CD4-positive, alpha-beta T cell treated with Interleukin-15 for 4 hours (primary cell): Measurements from ENCODE around the gene INTS7.

Experiments used
- DNase-seq: peaks from one replicate; pipeline ENCODE4 v3.0.0-alpha.2; 2020; ENCODE audit warnings: low spot score

The INTS7 gene

DNA sequence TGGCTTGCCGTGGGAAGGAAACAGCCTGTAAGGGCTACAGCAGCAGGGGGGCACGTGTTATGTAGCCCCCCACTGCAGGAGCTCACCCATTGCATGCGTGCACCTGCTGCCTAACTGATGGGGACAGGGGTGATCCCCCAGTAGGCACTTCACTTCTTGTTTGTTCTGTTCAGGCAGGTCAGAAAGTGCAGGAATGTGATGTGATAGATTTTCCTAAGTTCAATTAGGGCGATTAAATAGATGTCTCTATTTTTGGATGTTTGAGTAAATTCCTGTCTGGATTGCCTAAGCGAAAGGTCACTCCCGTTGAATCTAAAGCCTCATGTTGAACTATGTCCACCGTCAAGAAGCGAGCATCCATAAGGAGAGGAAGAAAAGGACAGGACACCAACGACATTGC lies 126.0 kb downstream of the INTS7 start:
- no peak for DNase-seq

DNA sequence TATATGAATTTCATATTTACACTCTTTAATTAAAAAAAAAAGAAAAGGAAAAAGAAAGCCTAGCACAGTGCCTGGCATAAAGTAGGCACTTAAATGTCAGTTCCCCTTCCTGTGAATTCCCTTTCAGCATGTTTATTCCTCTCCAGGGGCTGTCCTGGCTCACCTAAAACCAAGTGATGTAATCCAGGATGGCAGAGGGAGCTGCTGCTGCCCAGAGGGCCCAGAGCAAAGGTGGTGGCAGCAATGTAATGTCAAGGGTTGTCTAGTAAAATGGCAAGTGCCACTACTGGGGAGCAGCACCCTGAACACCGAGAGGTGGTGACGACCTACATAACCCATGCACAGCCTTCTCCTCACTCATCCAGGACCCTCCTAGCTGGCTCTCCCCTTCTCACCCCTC lies 126.4 kb downstream of the INTS7 start:
- no peak for DNase-seq

DNA sequence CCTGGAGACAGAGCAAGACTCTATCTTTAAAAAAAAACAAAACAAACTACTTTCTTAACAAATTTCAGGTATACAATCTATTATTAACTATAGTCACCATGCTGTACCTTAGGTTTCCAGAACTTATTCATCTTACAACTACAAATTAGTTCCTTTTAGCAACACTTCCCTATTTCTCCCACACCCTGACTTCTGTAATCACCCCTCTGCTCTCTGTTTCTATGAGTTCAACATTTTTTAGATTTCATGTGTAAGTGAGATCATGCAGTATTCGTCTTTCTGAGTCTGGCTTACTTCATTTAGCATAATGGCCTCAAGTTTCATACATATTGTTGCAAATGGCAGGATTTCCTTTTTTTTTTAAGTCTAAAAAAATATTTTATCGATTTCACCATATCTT lies 126.9 kb downstream of the INTS7 start:
- DNase-seq = no peak

DNA sequence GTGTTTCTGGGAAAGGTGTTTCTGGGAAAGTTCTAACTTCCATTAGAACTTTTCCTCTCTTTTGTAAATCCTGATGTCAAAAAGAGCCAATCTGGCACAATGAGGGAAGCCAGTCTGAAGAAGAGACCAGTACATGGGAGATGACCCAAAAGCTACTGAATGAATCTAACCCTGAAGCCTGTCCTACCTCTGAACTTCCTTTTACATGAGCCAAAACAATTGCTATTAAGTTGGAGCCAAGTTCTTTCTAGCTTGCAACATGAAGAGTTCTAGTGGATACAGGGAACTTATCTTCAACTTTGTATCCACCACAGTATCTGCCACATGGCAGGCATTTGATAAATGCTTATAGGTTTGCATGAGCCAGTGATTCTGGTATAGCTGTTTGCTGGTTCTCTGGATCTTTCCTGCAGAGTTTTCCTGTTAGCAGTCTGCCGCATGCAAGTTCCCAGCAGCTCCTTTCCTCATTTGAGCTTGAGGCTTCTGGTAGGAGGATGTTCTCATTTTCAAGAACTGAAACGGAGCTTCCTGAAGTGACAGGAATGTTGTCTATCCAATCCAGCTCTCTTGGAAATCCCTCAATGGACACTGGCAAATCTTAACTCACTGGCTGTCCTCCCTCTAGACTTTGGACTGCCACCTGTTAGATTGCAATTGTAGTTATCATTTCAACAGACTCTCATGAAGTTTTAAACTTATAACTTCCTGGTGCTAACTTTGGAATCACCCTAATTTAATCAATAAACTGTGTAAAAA lies 131.7 kb downstream of the INTS7 start:
- DNase-seq = no peak

DNA sequence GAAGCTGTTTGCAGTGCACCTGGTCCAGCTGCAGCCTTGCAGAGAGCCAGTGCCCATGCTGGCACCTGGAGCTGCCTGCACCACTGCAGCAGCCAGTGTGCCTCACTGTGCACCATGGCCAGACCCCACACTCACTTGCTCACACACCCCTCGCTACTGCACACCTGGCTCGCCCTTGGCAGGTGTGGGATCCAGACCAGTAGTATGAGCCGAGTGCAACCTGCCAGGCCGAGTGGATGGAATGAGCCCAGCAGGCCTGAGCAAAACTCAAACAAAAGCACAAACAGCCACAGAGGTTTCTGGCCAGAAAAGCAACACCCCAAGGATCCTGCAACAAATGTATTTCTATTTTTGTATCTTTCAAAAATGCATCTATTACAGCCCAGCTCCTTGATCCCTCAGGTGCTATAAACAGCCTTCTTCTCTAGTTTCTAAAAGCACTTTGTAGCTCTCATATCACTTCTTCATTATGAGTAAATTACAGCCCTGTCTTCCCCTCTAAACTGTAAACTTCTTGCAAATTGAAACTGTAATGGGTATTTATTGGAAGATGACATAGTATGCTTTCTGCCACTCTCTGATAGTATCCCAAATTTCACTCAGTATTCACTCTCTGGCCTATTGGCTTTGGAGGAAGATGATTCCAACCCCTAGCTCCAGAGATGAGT lies 132.6 kb downstream of the INTS7 start:
- DNase-seq = no peak

DNA sequence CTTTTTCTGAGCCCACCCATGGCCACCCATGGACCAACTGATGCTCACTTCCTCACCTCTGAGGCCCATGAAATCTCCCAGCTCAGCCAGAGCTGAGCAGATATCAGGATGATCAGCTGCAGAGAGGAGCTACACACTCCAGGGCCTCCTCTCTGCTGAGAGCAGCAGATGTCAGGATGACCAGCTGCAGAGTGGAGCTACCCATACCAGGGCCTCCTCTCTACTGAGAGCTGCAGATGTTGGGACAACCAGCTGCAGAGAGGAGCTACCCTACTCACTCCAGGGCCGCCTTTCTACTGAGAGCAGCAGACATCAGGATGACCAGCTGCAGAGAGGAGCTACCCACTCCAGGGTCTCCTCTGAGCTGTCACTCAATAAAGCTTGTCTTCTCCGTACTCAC lies 133.4 kb downstream of the INTS7 start:
- DNase-seq = no peak

DNA sequence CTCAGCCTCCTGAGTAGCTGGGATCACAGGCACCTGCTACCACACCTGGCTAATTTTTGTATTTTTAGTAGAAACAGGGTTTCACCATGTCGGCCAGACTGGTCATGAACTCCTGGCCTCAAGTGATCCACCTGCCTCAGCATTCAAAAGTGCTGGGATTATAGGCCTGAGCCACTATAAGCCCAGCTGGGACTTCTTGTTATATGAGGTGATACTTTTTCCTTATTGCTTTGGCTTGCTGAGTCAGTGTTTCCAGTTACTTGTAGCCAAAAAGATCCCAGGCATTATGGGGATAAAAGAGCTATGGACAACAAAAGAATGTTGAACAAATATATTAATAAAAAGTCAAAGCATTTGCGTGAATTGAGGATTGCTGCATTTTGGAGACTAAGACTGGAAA lies 134.9 kb downstream of the INTS7 start:
- no peak for DNase-seq

DNA sequence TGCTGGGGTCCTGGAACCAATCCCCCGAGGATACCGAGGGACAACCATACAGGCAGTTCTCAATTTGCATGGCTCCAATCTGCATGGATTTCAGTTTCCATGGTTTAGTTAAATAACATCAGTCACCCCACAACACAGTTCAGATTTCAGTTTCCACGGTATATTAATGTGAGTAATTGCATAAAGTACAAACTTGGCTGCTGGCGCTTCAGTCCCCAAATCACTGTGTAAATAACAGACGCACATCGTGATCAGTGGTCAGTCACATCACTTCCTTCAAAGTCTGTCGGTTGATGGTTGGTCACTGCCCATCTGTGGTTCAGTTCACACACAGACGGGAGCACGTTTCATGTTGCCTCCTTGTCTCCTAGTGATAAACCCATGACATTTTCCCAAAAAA lies 138.4 kb downstream of the INTS7 start:
- DNase-seq = no peak

DNA sequence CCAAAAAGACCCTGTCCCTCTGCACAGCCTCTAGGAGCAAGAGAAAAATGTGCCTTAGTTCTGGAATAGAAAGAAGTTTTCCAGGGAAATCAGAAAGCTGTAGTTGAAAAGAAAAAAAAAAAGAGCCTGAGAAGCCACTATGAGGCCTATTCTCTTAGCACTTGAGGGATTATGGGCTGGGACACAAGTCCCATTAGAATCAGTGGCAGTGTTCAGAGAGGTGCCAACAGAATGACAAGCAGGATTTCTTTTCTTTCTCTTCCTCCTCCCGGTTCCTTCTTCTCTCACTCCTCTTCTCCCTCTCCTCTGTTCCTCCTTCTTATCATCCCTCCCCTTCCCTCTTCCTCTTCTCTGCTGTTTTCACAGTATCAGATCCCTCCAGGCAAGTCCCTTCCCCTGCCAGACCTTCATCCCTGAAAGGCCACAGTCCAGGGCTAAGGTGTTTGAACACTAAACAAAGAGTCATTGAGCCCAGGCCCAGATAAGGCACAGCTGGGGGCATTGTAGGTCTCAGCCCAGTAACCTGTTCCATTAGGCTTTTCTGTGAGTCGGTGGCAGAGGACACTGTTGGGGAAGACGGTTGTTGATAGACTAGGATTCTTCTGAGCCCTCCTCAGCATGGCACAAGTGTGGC lies 140.1 kb downstream of the INTS7 start:
- no peak for DNase-seq

DNA sequence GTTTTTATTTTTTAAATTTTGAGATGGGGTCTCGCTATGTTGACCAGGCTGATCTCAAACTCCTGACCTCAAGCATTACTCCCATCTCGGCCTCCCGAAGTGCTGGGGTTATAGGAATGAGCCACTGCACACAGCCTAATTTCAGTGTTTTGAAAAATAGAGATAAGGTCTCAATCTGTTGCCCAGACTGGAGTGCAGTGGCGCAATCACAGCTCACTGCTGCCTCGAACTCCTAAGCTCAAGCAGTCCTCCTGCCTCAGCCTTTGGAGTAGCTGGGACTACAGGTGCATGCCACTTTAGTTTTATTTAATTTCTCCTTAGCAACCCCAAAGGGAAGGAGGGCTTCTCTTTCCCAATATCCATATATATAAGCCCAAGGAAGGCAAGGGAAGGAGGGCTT lies 141.0 kb downstream of the INTS7 start:
- DNase-seq = no peak

DNA sequence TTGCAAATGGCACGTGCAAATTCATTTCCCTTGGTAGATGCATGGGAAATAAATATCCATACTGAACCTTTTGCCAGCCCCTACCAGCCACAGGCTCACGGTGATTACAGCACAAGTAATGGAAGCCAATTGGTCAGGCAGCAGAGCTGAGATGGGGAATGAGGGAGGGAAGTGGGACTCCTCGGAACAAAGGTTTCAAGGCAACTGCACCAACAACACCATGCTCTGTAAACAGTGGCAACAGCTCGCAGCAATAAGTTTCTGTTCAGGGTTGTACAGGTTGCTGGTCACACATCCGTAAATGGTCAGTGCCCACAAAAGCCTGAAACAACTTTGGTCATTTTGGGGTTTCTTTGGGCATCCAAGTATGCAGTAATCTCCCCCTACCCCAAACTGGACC lies 142.1 kb downstream of the INTS7 start:
- DNase-seq = no peak

DNA sequence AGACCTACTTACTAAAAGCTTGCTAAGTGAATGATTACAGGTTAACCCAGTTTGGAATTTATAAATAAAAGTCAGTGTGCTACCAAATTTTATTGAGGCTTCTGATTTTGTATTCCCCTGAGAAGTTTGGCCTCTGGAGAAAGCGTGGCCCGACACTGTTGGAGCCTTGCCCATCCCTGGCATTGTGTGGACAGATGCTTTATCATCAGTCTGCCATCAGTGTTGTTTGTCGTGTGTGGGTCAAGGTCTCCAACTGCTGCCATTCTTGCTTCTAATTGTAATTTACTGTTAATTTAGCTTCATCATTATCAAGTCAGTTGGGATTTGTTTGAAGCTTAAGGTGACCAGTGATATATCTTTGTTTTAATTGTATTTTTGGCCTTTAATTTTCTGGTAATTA lies 142.8 kb downstream of the INTS7 start:
- DNase-seq = no peak

DNA sequence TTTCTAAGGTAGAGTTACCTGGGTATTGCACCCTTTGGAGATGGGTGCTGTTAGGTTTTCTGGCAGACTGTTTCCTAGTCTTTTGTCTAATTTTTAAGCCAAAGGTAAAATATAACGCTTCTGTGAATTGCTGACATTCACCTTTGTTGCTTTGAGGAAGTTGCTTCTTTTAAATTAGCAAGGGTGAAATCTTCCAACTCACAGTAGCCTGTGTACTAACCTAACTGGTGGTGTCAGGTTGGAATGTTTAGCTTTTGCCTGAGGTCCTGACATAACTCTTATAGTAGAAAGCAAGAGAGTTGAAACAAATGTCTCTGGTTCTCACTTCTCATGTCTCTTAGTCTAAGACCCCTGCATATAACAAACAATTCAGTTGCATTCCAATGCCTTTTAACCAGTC lies 143.6 kb downstream of the INTS7 start:
- no peak for DNase-seq
